Astrocyte (in vitro differentiated cells and primary cell): ENCODE data around the gene CTDP1. TPM values are rescaled to one million over a fixed set of nuclear protein-coding genes. Genes with fewer than 3 reads are reported as not detected.

Source experiments
- DNase-seq: peaks from one replicate; pipeline ENCODE4 v3.0.0-alpha.2; 2010; ENCODE audit warnings: low read depth
- FAIRE-seq: peaks from 2 replicates; lab custom pipeline; 2011; peaks lifted over from hg19 to GRCh38; lab: Jason Lieb, UNC
- H2AFZ ChIP-seq: 2 replicates; pipeline ENCODE4 v1.6.0; 2012; ENCODE audit warnings: low read depth, low read length, inconsistent platforms
- H3K27ac ChIP-seq: 2 replicates; pipeline ENCODE4 v1.5.1; 2011; ENCODE audit warnings: low read depth, low read length, inconsistent platforms
- H3K27me3 ChIP-seq: 2 replicates; pipeline ENCODE4 v1.6.0; 2011; ENCODE audit warnings: low read length, inconsistent platforms; ENCODE audit not compliant: insufficient read depth
- H3K36me3 ChIP-seq: 2 replicates; pipeline ENCODE4 v1.5.1; 2011; ENCODE audit warnings: low read length, inconsistent platforms; ENCODE audit not compliant: insufficient read depth
- H3K4me1 ChIP-seq: 2 replicates; pipeline ENCODE4 v1.5.1; 2011; ENCODE audit warnings: low read length, inconsistent platforms; ENCODE audit not compliant: insufficient read depth
- H3K4me2 ChIP-seq: 2 replicates; pipeline ENCODE4 v1.6.0; 2012; ENCODE audit warnings: low read length, inconsistent platforms
- H3K4me3 ChIP-seq: 2 replicates; pipeline ENCODE4 v1.5.1; 2011; ENCODE audit warnings: low read depth, mild to moderate bottlenecking, low read length, inconsistent platforms; ENCODE audit not compliant: insufficient read depth
- H3K79me2 ChIP-seq: 2 replicates; pipeline ENCODE4 v1.6.0; 2012; ENCODE audit warnings: mild to moderate bottlenecking, low read length, inconsistent platforms; ENCODE audit not compliant: insufficient read depth
- H3K9ac ChIP-seq: 2 replicates; pipeline ENCODE4 v1.6.0; 2012; ENCODE audit warnings: mild to moderate bottlenecking, low read length, inconsistent platforms
- H3K9me3 ChIP-seq: 2 replicates; pipeline ENCODE4 v1.5.1; 2012; ENCODE audit warnings: low read depth, mild to moderate bottlenecking, low read length, inconsistent platforms; ENCODE audit not compliant: insufficient read depth
- H4K20me1 ChIP-seq: 2 replicates; pipeline ENCODE4 v1.6.0; 2012; ENCODE audit warnings: low read length, inconsistent platforms; ENCODE audit not compliant: insufficient read depth
- H3K27ac Mint-ChIP-seq: one replicate; pipeline ENCODE4 v1.8.0; 2021; ENCODE audit warnings: mild to moderate bottlenecking, mixed read lengths; ENCODE audit not compliant: unreplicated experiment
- H3K27me3 Mint-ChIP-seq: one replicate; pipeline ENCODE4 v1.8.0; 2021; ENCODE audit warnings: low read depth, mixed read lengths; ENCODE audit not compliant: unreplicated experiment
- H3K36me3 Mint-ChIP-seq: one replicate; pipeline ENCODE4 v1.8.0; 2021; ENCODE audit warnings: low read depth, mixed read lengths; ENCODE audit not compliant: unreplicated experiment
- H3K4me1 Mint-ChIP-seq: one replicate; pipeline ENCODE4 v1.8.0; 2021; ENCODE audit warnings: low read depth, mixed read lengths; ENCODE audit not compliant: unreplicated experiment
- H3K4me3 Mint-ChIP-seq: one replicate; pipeline ENCODE4 v1.8.0; 2021; ENCODE audit warnings: mild to moderate bottlenecking, moderate library complexity, mixed read lengths; ENCODE audit not compliant: unreplicated experiment
- H3K9me3 Mint-ChIP-seq: one replicate; pipeline ENCODE4 v1.8.0; 2021; ENCODE audit warnings: mild to moderate bottlenecking, mixed read lengths; ENCODE audit not compliant: unreplicated experiment
- CTCF ChIP-seq: IDR thresholded peaks from 2 replicates; pipeline ENCODE4 v1.5.1; 2011; ENCODE audit warnings: low read depth, mild to moderate bottlenecking, inconsistent platforms, low read length, moderate library complexity; ENCODE audit not compliant: insufficient read depth
- EZH2 ChIP-seq: IDR thresholded peaks from 2 replicates; pipeline ENCODE4 v1.6.1; 2012; ENCODE audit warnings: mild to moderate bottlenecking, low read length, inconsistent platforms; ENCODE audit not compliant: insufficient read depth
- total RNA-seq: library from RNA; stranded (reverse); gene quantifications from 2 replicates; pipeline ENCODE4 v1.2.1, GENCODE V29; 2021

The CTDP1 gene
- total RNA-seq, 1 donor from 2014 or later = 31.7 TPM

GRCh38 chr18:79715280-79715679 is 35.7 kb downstream of the CTDP1 start:
- H3K4me3 ChIP-seq = no peak overlapping the region
- H3K27ac ChIP-seq = no peak overlapping the region
- H4K20me1 ChIP-seq = no peaks in the 10 kb centered on the region
- no peaks in the 10 kb centered on the region for H3K27me3 ChIP-seq
- Mint-ChIP-seq H3K27ac (no peak overlapping the region), H3K9me3 (peaks cover 8% of the 10 kb centered on the region), H3K36me3 (peaks cover 31% of the 10 kb centered on the region), H3K4me3 (no peak overlapping the region), H3K27me3 (no peaks in the 10 kb centered on the region), H3K4me1 (no peaks in the 10 kb centered on the region)
- peaks cover 13% of the 10 kb centered on the region for H3K36me3 ChIP-seq
- H3K9me3 ChIP-seq = peaks cover 6% of the 10 kb centered on the region
- H3K79me2 ChIP-seq = peaks cover 2% of the 10 kb centered on the region
- H3K4me1 ChIP-seq = no peaks in the 10 kb centered on the region
- no peak for FAIRE-seq
- DNase-seq = no peak
- H3K9ac ChIP-seq = no peak overlapping the region
- no peak overlapping the region for H3K4me2 ChIP-seq
- no peak for TF ChIP-seq EZH2
- no peak for TF ChIP-seq CTCF
- no peak overlapping the region for H2AFZ ChIP-seq

- TF ChIP-seq CTCF (no peak), EZH2 (no peak)
- peaks cover 36% of the 10 kb centered on the region for H3K36me3 Mint-ChIP-seq
- no peaks in the 10 kb centered on the region for H3K4me1 Mint-ChIP-seq
- H3K27me3 Mint-ChIP-seq = no peaks in the 10 kb centered on the region
- Histone ChIP-seq H3K4me3 (no peak overlapping the region), H3K27ac (no peak overlapping the region), H3K9me3 (peaks cover 10% of the 10 kb centered on the region), H3K4me2 (no peak overlapping the region), H3K4me1 (no peaks in the 10 kb centered on the region), H3K9ac (no peak overlapping the region), H3K79me2 (peaks cover 3% of the 10 kb centered on the region), H2AFZ (no peak overlapping the region), H3K36me3 (peaks cover 20% of the 10 kb centered on the region), H3K27me3 (no peaks in the 10 kb centered on the region), H4K20me1 (peaks cover 5% of the 10 kb centered on the region)
- no peak for DNase-seq
- no peak overlapping the region for H3K4me3 Mint-ChIP-seq
- peaks cover 8% of the 10 kb centered on the region for H3K9me3 Mint-ChIP-seq
- no peak for FAIRE-seq
- H3K27ac Mint-ChIP-seq = no peak overlapping the region
These were observed 37.5 kb downstream of the CTDP1 start for GRCh38 chr18:79717059-79717458.

GRCh38 chr18:79717555-79718074 is 38.0 kb downstream of the CTDP1 start:
- H3K4me2 ChIP-seq = no peak overlapping the region
- FAIRE-seq (no peak), DNase-seq (no peak)
- H3K27me3 ChIP-seq = no peaks in the 10 kb centered on the region
- H2AFZ ChIP-seq = no peak overlapping the region
- peaks cover 10% of the 10 kb centered on the region for H3K9me3 ChIP-seq
- no peak overlapping the region for H3K27ac ChIP-seq
- Mint-ChIP-seq H3K27me3 (no peaks in the 10 kb centered on the region), H3K4me3 (no peak overlapping the region), H3K4me1 (no peaks in the 10 kb centered on the region), H3K27ac (no peak overlapping the region), H3K36me3 (peaks cover 36% of the 10 kb centered on the region), H3K9me3 (peaks cover 8% of the 10 kb centered on the region)
- no peak overlapping the region for H3K4me3 ChIP-seq
- TF ChIP-seq EZH2 = no peak
- no peak for TF ChIP-seq CTCF
- no peak overlapping the region for H3K9ac ChIP-seq
- H3K36me3 ChIP-seq = peaks cover 20% of the 10 kb centered on the region
- peaks cover 5% of the 10 kb centered on the region for H4K20me1 ChIP-seq
- H3K79me2 ChIP-seq = peaks cover 3% of the 10 kb centered on the region
- H3K4me1 ChIP-seq = no peaks in the 10 kb centered on the region
